ENCODE measurements around the gene ZBTB6. TPM values are rescaled to one million over a fixed set of nuclear protein-coding genes. Genes with fewer than 3 reads are reported as not detected.

The ZBTB6 gene
- total and polyA plus RNA-seq, 2 of the 8 experiments (the other 6 are each of a cell fraction or from before 2014, with no cell fraction given) = 2.0 to 10.0 TPM

DNA sequence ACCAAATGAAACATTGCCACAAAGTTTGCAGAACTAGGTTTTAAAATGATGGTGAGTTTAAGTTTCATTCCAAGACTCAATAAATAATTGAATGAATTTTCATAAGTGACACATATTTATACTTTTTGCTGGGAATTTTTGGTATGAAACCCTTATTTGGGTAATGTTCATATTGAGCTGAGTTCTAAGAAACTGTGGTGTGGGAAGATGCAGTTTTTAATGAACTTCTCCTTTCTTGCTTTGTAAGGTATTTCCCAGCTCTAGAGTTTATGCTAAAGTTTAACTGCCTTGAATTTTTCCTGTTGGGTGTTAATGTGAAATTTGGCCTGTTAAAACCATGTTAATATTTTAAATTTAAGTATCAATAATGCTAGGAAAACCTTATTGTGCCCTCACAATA, 42.8 kb upstream of the ZBTB6 start (continued):
- TF ChIP-seq CREB1 (IDR thresholded peaks at IDR 0.05) (no peak), PHF8 (conservative IDR thresholded peaks at IDR 0.05; ENCODE audit: low read depth, low read length) (no peak), SRF (IDR thresholded peaks at IDR 0.05; ENCODE audit: low read depth, low read length) (no peak)

Data from H1 (cell line).